Liver (tissue), 9 donors: ENCODE measurements around the gene DISC1. TPM values are rescaled to one million over a fixed set of nuclear protein-coding genes. Genes with fewer than 3 reads are reported as not detected.

ENCODE experiments used
- DNase-seq: peaks from one replicate; pipeline ENCODE4 v3.0.0-alpha.2; 2017; ENCODE audit warnings: low spot score
- H3K27ac ChIP-seq, 2 donors: one replicate each; pipeline ENCODE4 v1.7.0; 2013; ENCODE audit warnings: inconsistent platforms in 2 of 2, low read length in 2 of 2, control low read depth in 1 of 2, low read depth in 1 of 2, mild to moderate bottlenecking in 1 of 2
- H3K27me3 ChIP-seq, 4 donors: one replicate each; pipeline versions ENCODE4 v1.6.1 to v1.7.0; 2013; ENCODE audit warnings: low read length in 3 of 4, inconsistent platforms in 1 of 4, mild to moderate bottlenecking in 1 of 4, moderate library complexity in 1 of 4; ENCODE audit not compliant: control insufficient read depth in 4 of 4, insufficient read depth in 4 of 4
- H3K36me3 ChIP-seq, 4 donors: one replicate each; pipeline versions ENCODE4 v1.6.1 to v1.7.0; 2013; ENCODE audit warnings: low read length in 3 of 4, mild to moderate bottlenecking in 3 of 4, low read depth in 1 of 4, moderate library complexity in 1 of 4; ENCODE audit not compliant: control insufficient read depth in 4 of 4, insufficient read depth in 3 of 4
- H3K4me1 ChIP-seq, 4 donors: one replicate each; pipeline versions ENCODE4 v1.6.1 to v1.7.0; 2013; ENCODE audit warnings: low read length in 3 of 4, mild to moderate bottlenecking in 3 of 4, moderate library complexity in 1 of 4; ENCODE audit not compliant: control insufficient read depth in 4 of 4, insufficient read depth in 4 of 4
- H3K4me3 ChIP-seq, 3 donors: one replicate each; pipeline versions ENCODE4 v1.6.1 to v1.7.0; 2013; ENCODE audit warnings: low read length in 3 of 3, control low read depth in 1 of 3, low read depth in 1 of 3, mild to moderate bottlenecking in 1 of 3
- H3K9ac ChIP-seq, 2 donors: one replicate each; pipeline ENCODE4 v1.7.0; 2013; ENCODE audit warnings: low read length in 2 of 2, mild to moderate bottlenecking in 2 of 2, moderate library complexity in 2 of 2, control low read depth in 1 of 2, low read depth in 1 of 2
- H3K9me3 ChIP-seq, 4 donors: one replicate each; pipeline versions ENCODE4 v1.6.1 to v1.7.0; 2013; ENCODE audit warnings: low read length in 3 of 4; ENCODE audit not compliant: control insufficient read depth in 4 of 4
- ATF3 ChIP-seq: IDR thresholded peaks from 2 replicates; pipeline ENCODE4 v1.6.1; 2016; ENCODE audit warnings: antibody characterized with exemption
- CTCF ChIP-seq: fragments of 150-350 bp; IDR thresholded peaks from 2 replicates; pipeline ENCODE4 v1.5.1; 2017; ENCODE audit warnings: improper control_type of control experiment, low read depth, low read length; ENCODE audit not compliant: missing input control
- EGR1 ChIP-seq, 2 donors: IDR thresholded peaks; 2 replicates each; pipeline ENCODE4 v1.6.1; 2016 to 2018; ENCODE audit warnings: antibody characterized with exemption in 2 of 2, low read depth in 2 of 2
- FOXA1 ChIP-seq: IDR thresholded peaks from 2 replicates; pipeline ENCODE4 v1.6.1; 2016; ENCODE audit warnings: antibody characterized with exemption
- FOXA2 ChIP-seq: IDR thresholded peaks from 2 replicates; pipeline ENCODE4 v1.6.1; 2016; ENCODE audit warnings: antibody characterized with exemption
- HNF4A ChIP-seq, 2 donors: conservative IDR thresholded peaks; 2 replicates each; pipeline ENCODE4 v1.6.1; 2016; ENCODE audit warnings: antibody characterized with exemption in 2 of 2, mild to moderate bottlenecking in 2 of 2
- JUND ChIP-seq, 2 donors: IDR thresholded peaks; 2 replicates each; pipeline ENCODE4 v1.6.1; 2016; ENCODE audit warnings: antibody characterized with exemption in 2 of 2
- RAD21 ChIP-seq, 2 donors: IDR thresholded peaks; 2 replicates each; pipeline ENCODE4 v1.6.1; 2016; ENCODE audit warnings: antibody characterized with exemption in 2 of 2, mild to moderate bottlenecking in 2 of 2
- REST ChIP-seq: IDR thresholded peaks from 2 replicates; pipeline ENCODE4 v1.6.1; 2016; ENCODE audit warnings: antibody characterized with exemption, mild to moderate bottlenecking
- TAF1 ChIP-seq: conservative IDR thresholded peaks from 2 replicates; pipeline ENCODE4 v1.6.1; 2016; ENCODE audit warnings: antibody characterized with exemption, mild to moderate bottlenecking
- YY1 ChIP-seq: IDR thresholded peaks from 2 replicates; pipeline ENCODE4 v1.6.1; 2016; ENCODE audit warnings: antibody characterized with exemption, mild to moderate bottlenecking
- ZBTB33 ChIP-seq: IDR thresholded peaks from 2 replicates; pipeline ENCODE4 v1.6.1; 2016; ENCODE audit warnings: antibody characterized with exemption
- WGBS: extraction: QIAGEN DNeasy Blood & Tissue Kit; methylation state at CpG from one replicate; pipeline ENCODE4 v1.1.7; 2013; 5-methylcytosine and 5-hydroxymethylcytosine counted together
- polyA plus RNA-seq, 2 donors: library from polyadenylated mRNA; stranded (reverse) in 1 of 2; unstranded in 1 of 2; fragments of 200-250 nt in 1 of 2; fragments of >200 nt in 1 of 2; fragmentation: Nextera tagmentation in 1 of 2; extraction: Ambion mirVana in 1 of 2; gene quantifications; one replicate each; pipeline versions ENCODE4 v1.2.1 to v1.2.3, GENCODE V29; 2013 to 2015
- total RNA-seq, 2 donors: library from RNA; depleted of rRNA; stranded (reverse); fragments of >200 nt; gene quantifications; one replicate each; pipeline ENCODE4 v1.2.3, GENCODE V29; 2014
- donor health status: healthy.
- donor health status: healthy.
- donor health status: healthy.
- donor health status: healthy.
- donor health status: healthy.

The DISC1 gene
- total and polyA plus RNA-seq, 4 donors: 0.45 to 6.3 (median 2.3) TPM

- Histone ChIP-seq H3K9me3 (no peaks in the 10 kb centered on the region), H3K9ac (no peak overlapping the region), H3K4me1 (no peaks in the 10 kb centered on the region), H3K4me3 (no peak overlapping the region), H3K27ac (no peak overlapping the region), H3K27me3 (no peaks in the 10 kb centered on the region), H3K36me3 (no peaks in the 10 kb centered on the region)
- 27% methylated on average over 6 of the region's 6 CpGs for WGBS
- DNase-seq: no peak
- TF ChIP-seq JUND (IDR thresholded peaks at IDR 0.05) (no peak), REST (peak; percentile 89)
These were observed 458.1 kb downstream of the DISC1 start for GRCh38 chr1:232084584-232085223.

GRCh38 chr1:232090816-232091215, 464.2 kb downstream of the DISC1 start:
- H3K4me1 ChIP-seq: no peaks in the 10 kb centered on the region
- no peaks in the 10 kb centered on the region for H3K27me3 ChIP-seq
- no peak for DNase-seq
- no peak overlapping the region for H3K4me3 ChIP-seq
- H3K9me3 ChIP-seq: no peaks in the 10 kb centered on the region
- TF ChIP-seq YY1: no peak
- TF ChIP-seq JUND (IDR thresholded peaks at IDR 0.05): no peak
- no peak for TF ChIP-seq ATF3
- TF ChIP-seq EGR1 (IDR thresholded peaks at IDR 0.05; ENCODE audit: low read depth in 2 of 2): no peak
- TF ChIP-seq FOXA1: no peak
- TF ChIP-seq CTCF: no peak
- no peak for TF ChIP-seq FOXA2
- TF ChIP-seq HNF4A (conservative IDR thresholded peaks at IDR 0.05): no peak
- TF ChIP-seq REST: no peak
- TF ChIP-seq RAD21 (IDR thresholded peaks at IDR 0.05): no peak
- no peak for TF ChIP-seq ZBTB33
- no peak for TF ChIP-seq TAF1
- 76% methylated on average over 3 of the region's 3 CpGs for WGBS
- H3K9ac ChIP-seq: no peak overlapping the region
- no peaks in the 10 kb centered on the region for H3K36me3 ChIP-seq
- H3K27ac ChIP-seq: no peak overlapping the region
